ENCODE data around the gene DDX50.
"Not testable (repeated sequence)": the region's sequence is repeated elsewhere in the genome, so short reads cannot be mapped to it uniquely, and the experiment has no call there.

DDX50 gene

GRCh38 chr10:68901105-68901927, at the start of gene DDX50:
DDX50 (plus strand) TSS chr10:68901315; CDS start chr10:68901385, 70 bp downstream.
- DNase-seq (ENCODE audit: low read depth): peak; percentile 94

- no peak for DNase-seq (ENCODE audit: low read depth)
Measured at GRCh38 chr10:68856352-68856751, 44.8 kb upstream of the DDX50 start.

GRCh38 chr10:68857005-68857404, 44.1 kb upstream of the DDX50 start:
- DNase-seq (ENCODE audit: low read depth): no peak

GRCh38 chr10:68861253-68861652, 39.9 kb upstream of the DDX50 start:
- DNase-seq (ENCODE audit: low read depth): no peak

- DNase-seq (ENCODE audit: low read depth): no peak
Measured at GRCh38 chr10:68864611-68865010, 36.5 kb upstream of the DDX50 start.

- not testable (repeated sequence) for DNase-seq (ENCODE audit: low read depth)
Measured at GRCh38 chr10:68868173-68868572, 32.9 kb upstream of the DDX50 start.

GRCh38 chr10:68869623-68870022, 31.5 kb upstream of the DDX50 start:
- no peak for DNase-seq (ENCODE audit: low read depth)

GRCh38 chr10:68870061-68870460, 31.1 kb upstream of the DDX50 start:
- DNase-seq (ENCODE audit: low read depth): no peak

- no peak for DNase-seq (ENCODE audit: low read depth)
Measured at GRCh38 chr10:68870545-68871104, 30.5 kb upstream of the DDX50 start.

- no peak for DNase-seq (ENCODE audit: low read depth)
Measured at GRCh38 chr10:68871105-68871711, 29.9 kb upstream of the DDX50 start.

- no peak for DNase-seq (ENCODE audit: low read depth)
Measured at GRCh38 chr10:68871731-68872342, 29.3 kb upstream of the DDX50 start.

GRCh38 chr10:68876246-68877138, 24.6 kb upstream of the DDX50 start:
- no peak for DNase-seq (ENCODE audit: low read depth)

- DNase-seq (ENCODE audit: low read depth): no peak
Measured at GRCh38 chr10:68877482-68878110, 23.5 kb upstream of the DDX50 start.

GRCh38 chr10:68878496-68878895, 22.6 kb upstream of the DDX50 start:
- no peak for DNase-seq (ENCODE audit: low read depth)

GRCh38 chr10:68879628-68880027, 21.5 kb upstream of the DDX50 start:
- no peak for DNase-seq (ENCODE audit: low read depth)

- DNase-seq (ENCODE audit: low read depth): no peak
Measured at GRCh38 chr10:68880181-68880580, 20.9 kb upstream of the DDX50 start.

- DNase-seq (ENCODE audit: low read depth): no peak
Measured at GRCh38 chr10:68895041-68895440, 6.1 kb upstream of the DDX50 start.

- DNase-seq (ENCODE audit: low read depth): peak; percentile 11
Measured at GRCh38 chr10:68897336-68897741, 3.8 kb upstream of the DDX50 start.

- DNase-seq (ENCODE audit: low read depth): no peak
Measured at GRCh38 chr10:68899186-68899745, 1.8 kb upstream of the DDX50 start.

GRCh38 chr10:68900427-68901104, 549 bp upstream of the DDX50 start:
- DNase-seq (ENCODE audit: low read depth): no peak

Measured in activated T-cell treated with anti-CD3 and anti-CD28 coated beads for 24 hours (primary cell).